ENCODE data around the gene ERBB2.
A peak's percentile ranks its signal among the peaks of the same experiment; 100 is the strongest.
"Not testable (repeated sequence)": the region's sequence is repeated elsewhere in the genome, so short reads cannot be mapped to it uniquely, and the experiment has no call there.

Gene ERBB2

GRCh38 chr17:39730095-39730921, 30.4 kb downstream of the ERBB2 start, which contains the start of gene MIEN1:
TSS of gene MIEN1 (minus strand) at chr17:39730532. CDS start at chr17:39730495, 37 bp downstream.
- DNase-seq = peak; percentile 6

DNA sequence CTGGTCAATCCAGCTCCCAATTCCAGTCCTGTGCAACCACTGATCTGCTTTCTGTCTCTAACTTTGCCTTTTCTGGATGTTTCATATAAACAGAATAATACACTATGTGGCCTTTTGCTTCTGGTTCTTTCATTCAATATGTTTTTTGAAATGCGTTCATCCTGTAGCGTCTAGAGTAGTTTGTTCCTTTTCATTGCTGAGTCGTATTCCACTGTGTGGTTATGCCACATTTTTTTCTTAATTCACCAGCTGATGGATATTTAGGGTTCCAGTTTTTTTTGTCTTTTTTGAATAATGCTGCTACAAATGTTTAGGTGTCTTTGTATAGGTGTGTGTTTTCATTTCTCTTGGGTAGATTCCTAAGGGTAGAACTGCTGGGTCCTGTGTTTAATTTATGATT, 32.7 kb downstream of the ERBB2 start:
- no peak for DNase-seq

DNA sequence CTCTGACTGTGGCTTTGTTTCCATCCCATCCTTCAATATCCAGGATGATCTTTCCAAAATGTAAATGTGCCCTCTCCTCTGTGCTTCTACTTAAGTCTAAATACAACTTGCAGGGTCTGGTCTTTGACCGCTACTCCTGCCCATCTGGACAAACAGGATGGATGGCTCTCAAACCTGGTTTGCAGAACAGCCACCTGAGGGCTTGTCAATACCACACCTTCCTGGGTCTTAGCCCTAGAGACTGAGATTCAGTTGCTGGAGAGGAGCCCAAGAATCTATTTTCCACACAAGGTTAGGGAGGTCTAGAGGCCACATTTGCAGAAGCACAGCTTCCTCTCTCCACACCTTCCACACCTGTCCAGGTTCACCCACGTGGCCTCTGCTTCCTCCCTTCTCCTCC, 36.0 kb downstream of the ERBB2 start:
- DNase-seq = no peak

- no peak for DNase-seq
Measured at GRCh38 chr17:39736319-39737165, 36.7 kb downstream of the ERBB2 start.

DNA sequence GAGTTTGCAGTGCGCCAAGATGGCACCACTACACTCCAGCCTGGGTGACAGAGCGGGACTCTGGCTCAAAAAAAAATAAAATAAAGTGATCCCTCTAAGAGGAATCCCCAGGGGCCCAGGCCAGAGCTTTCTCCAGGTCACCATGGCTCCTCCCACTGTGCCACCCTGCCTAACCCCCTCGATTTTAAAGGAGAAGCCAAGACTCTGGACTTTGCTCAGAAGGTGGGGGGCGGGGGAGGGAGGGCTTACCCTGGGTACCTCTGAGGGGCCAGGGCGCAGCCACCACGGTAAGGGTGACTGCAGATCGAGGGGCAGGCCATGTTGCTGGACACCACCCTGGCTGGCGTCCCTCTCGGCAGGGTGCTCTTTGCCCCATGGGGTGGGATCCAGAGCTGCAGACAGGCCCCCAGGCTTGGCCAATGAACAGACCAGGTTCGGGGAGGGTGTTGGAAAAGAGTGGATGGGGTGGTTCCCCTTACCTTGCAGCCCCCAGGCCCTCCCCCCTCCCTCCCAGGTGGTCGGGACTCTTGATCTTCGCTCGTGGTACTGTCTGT, 37.4 kb downstream of the ERBB2 start:
- DNase-seq = no peak

DNA sequence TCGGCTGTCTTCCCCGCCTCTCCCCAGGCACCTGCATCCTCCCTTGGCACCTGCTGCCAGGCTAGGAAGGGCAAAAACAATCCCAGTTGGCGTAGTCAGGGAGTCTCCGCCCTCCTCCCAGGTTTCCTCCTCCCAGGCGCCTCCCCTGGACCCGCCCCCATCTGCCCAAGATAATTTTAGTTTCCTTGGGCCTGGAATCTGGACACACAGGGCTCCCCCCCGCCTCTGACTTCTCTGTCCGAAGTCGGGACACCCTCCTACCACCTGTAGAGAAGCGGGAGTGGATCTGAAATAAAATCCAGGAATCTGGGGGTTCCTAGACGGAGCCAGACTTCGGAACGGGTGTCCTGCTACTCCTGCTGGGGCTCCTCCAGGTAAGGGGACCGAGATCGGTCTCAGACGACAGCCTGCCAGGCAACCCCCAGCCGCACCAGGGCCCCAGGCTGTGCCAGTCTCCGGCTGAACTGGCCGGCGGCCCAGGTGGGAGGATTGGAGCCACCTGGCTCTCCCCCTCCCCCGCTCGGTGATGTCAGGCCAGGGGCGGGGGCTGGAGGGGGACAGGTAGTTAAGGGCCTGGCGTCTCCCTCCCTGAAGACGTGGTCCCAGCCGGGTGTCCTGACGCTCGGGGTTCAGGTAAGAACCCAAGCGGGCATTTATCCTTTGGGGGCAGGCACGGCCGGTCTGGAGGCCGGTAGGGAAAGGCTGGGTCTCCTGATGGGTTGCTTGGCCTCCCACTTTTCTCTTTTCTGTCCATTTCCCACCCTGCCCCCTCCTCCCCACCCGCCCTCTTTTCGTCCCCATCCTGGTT, 38.1 kb downstream of the ERBB2 start, which contains the start of gene GRB7:
Gene GRB7, plus strand, starts transcription at position 179 of the 808 bp plus-strand sequence. CDS start 4,364 bp downstream, outside the sequence.
- peak; percentile 57 for DNase-seq

DNA sequence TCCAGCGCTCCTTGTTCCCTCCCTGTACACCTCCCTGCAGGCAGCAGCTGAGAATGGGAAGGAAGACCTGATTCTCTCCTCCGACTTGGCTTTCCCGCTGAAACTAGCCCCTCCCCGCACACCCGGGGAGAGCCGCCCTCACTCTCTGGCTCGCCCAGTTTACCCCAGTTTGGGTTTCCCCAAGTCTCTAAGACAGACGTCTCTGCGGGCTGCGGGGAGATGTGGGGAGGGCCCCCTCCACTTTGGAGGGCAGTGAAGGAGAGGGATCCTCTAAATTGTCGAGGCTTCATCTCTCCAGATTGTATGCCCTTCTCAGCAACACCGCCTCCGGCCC, 38.7 kb downstream of the ERBB2 start:
- no peak for DNase-seq

GRCh38 chr17:39738983-39739884, 39.4 kb downstream of the ERBB2 start:
- peak; percentile 42 for DNase-seq

- DNase-seq = no peak
Measured at GRCh38 chr17:39739885-39740356, 40.1 kb downstream of the ERBB2 start.

GRCh38 chr17:39740357-39741111, 40.7 kb downstream of the ERBB2 start:
- DNase-seq = no peak

DNA sequence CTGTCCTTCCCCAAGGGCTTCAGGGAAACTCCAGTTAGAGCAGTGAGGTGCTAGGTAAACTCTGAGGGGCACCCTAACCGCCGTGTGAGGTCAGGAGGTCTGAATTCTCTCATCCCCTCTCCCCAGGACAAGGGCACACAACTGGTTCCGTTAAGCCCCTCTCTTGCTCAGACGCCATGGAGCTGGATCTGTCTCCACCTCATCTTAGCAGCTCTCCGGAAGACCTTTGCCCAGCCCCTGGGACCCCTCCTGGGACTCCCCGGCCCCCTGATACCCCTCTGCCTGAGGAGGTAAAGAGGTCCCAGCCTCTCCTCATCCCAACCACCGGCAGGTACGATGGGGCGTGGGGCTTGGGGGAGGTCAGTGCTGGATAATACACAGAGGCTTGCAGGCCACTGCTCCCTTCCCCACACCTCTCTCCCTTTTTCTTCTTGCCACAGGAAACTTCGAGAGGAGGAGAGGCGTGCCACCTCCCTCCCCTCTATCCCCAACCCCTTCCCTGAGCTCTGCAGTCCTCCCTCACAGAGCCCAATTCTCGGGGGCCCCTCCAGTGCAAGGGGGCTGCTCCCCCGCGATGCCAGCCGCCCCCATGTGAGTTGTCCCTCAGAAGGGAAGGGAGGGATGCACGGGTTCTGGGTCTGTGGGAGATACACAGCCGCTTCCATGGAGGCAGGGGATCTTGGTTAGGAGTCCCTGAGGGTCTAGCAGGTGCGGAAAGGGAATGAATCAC, 42.4 kb downstream of the ERBB2 start:
- DNase-seq = no peak

DNA sequence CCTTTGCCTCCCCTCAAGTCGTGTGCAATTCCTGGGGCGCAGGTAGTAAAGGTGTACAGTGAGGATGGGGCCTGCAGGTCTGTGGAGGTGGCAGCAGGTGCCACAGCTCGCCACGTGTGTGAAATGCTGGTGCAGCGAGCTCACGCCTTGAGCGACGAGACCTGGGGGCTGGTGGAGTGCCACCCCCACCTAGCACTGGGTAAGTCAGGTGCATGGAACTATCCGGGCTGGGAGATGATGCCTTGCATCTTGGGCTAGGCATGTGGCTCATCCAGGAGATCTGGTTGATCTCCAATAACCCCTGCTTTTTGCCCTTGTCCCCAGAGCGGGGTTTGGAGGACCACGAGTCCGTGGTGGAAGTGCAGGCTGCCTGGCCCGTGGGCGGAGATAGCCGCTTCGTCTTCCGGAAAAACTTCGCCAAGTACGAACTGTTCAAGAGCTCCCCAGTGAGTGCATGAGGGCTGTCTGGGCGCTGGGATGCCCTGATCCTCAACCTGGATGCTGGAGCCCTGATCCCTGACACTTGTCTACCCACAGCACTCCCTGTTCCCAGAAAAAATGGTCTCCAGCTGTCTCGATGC, 43.1 kb downstream of the ERBB2 start:
- DNase-seq = no peak

DNA sequence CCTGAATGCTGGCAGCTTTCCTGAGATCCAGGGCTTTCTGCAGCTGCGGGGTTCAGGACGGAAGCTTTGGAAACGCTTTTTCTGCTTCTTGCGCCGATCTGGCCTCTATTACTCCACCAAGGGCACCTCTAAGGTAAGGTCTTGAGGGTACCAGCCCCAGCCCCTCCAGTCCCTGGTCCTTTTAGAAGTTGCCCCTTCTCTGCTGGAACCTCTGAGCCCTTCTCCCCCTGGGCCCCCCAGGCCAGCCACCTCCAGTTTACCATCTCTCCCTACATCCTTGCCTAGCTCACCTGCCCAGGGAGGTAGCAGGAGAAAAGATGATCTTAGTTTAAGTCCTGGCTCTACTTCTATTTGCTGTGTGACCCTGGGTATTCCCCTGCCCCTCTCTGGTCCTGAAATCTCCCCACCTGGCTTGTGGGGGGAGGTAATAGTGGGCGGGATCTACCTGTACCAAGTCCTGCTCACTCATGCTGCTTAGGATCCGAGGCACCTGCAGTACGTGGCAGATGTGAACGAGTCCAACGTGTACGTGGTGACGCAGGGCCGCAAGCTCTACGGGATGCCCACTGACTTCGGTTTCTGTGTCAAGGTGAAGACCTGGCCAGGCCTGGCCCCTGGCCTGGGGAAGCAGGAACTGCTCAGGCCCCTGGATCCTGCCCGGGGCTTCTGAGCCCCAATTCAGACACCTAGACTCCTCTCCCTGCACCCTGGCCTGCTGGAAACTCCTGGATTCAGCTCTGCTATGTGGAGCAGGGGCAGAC, 44.4 kb downstream of the ERBB2 start:
- DNase-seq = no peak

GRCh38 chr17:39744836-39745215, 45.0 kb downstream of the ERBB2 start:
- no peak for DNase-seq

DNA sequence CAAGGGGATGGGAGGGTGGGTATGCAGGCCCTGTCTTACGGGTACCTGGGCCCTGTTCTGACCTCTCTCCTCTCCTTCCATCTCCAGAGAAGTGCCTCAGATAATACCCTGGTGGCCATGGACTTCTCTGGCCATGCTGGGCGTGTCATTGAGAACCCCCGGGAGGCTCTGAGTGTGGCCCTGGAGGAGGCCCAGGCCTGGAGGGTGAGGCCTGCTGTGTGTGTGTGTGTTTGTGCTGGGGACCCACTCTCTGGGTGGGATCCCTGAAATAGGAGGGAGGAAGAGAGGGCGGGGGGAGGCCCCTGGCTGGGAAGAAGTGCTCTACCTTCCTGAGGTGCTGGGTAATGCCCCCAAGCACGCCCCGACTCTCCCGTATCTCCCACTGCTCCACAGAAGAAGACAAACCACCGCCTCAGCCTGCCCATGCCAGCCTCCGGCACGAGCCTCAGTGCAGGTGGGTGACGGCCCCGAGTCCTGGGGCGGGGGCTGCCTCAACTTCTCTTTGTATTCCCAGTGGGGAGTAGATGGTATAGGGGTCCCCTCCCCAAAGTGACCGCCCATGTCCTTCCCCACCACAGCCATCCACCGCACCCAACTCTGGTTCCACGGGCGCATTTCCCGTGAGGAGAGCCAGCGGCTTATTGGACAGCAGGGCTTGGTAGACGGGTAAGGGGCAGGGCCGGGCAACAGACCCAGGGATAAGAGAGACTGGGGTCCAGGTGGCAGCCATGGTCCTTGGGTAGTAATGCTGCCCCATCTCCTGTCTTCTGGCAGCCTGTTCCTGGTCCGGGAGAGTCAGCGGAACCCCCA, 45.7 kb downstream of the ERBB2 start:
- DNase-seq = no peak

GRCh38 chr17:39746145-39746461, 46.2 kb downstream of the ERBB2 start:
- DNase-seq = no peak

- no peak for DNase-seq
Measured at GRCh38 chr17:39747745-39748144, 47.9 kb downstream of the ERBB2 start.

GRCh38 chr17:39748444-39749034, 48.7 kb downstream of the ERBB2 start:
- DNase-seq = not testable (repeated sequence)
